Measurements from ENCODE around the gene ARRB1. TPM values are rescaled to one million over a fixed set of nuclear protein-coding genes. Genes with fewer than 3 reads are reported as not detected.

The ARRB1 gene
- total RNA-seq, 1 donor from 2014 or later, result 32.8 TPM

DNA sequence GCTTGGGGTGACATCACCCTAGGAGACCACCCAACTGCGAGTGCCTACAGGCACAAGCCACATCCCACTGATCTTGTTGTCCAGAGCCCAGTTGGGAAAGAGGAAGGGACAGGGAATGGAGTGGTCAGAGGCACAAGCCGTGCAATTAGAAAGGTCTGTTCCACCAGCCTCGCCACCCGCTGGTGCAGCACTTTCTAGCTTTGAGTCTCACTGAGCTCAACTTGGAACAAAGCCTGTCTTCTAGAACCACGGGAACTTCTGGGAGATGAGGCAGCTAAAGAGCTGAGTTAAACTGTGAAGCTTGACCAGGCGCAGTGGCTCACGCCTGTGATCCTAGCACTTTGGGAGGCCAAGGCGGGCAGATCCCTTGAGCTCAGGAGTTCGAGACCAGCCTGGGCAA is 81.6 kb downstream of the ARRB1 start:
- Mint-ChIP-seq H3K36me3 (no peaks in the 10 kb centered on the region), H3K9me3 (no peaks in the 10 kb centered on the region), H3K4me3 (no peak overlapping the region), H3K27me3 (no peaks in the 10 kb centered on the region), H3K27ac (no peak overlapping the region), H3K4me1 (ENCODE audit: unreplicated experiment) (no peaks in the 10 kb centered on the region)
- TF ChIP-seq, protein P1, sequence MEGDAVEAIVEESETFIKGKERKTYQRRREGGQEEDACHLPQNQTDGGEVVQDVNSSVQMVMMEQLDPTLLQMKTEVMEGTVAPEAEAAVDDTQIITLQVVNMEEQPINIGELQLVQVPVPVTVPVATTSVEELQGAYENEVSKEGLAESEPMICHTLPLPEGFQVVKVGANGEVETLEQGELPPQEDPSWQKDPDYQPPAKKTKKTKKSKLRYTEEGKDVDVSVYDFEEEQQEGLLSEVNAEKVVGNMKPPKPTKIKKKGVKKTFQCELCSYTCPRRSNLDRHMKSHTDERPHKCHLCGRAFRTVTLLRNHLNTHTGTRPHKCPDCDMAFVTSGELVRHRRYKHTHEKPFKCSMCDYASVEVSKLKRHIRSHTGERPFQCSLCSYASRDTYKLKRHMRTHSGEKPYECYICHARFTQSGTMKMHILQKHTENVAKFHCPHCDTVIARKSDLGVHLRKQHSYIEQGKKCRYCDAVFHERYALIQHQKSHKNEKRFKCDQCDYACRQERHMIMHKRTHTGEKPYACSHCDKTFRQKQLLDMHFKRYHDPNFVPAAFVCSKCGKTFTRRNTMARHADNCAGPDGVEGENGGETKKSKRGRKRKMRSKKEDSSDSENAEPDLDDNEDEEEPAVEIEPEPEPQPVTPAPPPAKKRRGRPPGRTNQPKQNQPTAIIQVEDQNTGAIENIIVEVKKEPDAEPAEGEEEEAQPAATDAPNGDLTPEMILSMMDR (conservative IDR thresholded peaks at IDR 0.05), result no peak
- DNase-seq (ENCODE audit: extremely low spot score, unreplicated experiment), result no peak

DNA sequence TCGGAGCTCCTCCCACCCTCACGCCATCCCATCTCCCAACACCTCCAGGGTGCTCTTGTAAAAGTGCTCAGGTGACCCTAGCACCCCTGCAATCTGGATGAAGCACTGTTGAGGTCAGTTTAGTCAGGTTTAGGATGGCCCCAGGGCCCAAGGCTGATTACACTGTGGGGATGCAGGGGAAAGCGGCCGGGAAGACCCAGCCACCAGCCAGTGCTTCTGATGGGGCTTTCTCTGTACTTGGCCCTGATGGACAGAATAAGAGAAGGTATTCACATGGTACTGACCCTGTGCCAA is 82.1 kb downstream of the ARRB1 start:
- H3K4me3 Mint-ChIP-seq, result no peak overlapping the region
- H3K9me3 Mint-ChIP-seq, result no peaks in the 10 kb centered on the region
- no peak overlapping the region for H3K27ac Mint-ChIP-seq
- TF ChIP-seq, protein P1 (conservative IDR thresholded peaks at IDR 0.05), result no peak
- no peaks in the 10 kb centered on the region for H3K4me1 Mint-ChIP-seq (ENCODE audit: unreplicated experiment)
- H3K36me3 Mint-ChIP-seq, result no peaks in the 10 kb centered on the region
- no peak for DNase-seq (ENCODE audit: extremely low spot score, unreplicated experiment)
- no peaks in the 10 kb centered on the region for H3K27me3 Mint-ChIP-seq

DNA sequence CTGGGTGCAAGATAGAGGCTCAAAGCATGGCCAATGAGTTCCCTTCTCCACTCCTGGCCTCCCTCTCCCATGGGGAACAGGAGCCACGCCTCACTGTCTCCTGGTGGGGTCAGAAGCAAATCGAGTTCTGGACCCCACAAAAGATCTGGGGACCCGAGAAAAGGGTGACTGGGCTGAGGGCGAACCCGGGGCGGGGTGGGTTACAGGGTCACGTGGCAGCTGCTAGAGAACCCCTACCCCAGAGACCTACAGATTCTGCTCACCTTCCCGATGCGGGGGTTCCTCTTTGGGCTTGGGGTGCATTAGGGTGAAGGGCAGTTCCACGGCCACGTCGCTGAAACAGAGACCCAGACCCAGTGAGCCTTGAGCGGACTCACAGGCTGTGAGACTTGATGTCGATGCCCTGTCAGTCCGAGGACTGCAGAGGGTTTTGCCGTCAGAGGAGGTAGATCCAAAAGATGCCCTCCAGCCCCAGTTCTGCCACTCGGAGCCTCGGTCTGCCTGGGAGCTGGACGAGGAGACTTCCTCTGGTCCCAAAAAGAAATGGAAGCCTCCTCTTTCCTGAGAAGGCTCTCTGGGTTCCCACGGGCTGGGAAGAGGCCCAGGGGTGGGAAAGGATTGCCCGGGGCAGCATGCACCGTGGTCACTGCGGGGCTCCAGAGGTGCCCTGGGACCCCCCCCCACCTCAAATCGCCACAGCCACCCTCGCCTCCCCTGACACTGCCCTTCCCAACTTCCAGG is 82.7 kb downstream of the ARRB1 start:
- H3K27ac Mint-ChIP-seq, result no peak overlapping the region
- no peak overlapping the region for H3K4me3 Mint-ChIP-seq
- TF ChIP-seq, protein P1 (conservative IDR thresholded peaks at IDR 0.05), result no peak
- no peak for DNase-seq (ENCODE audit: extremely low spot score, unreplicated experiment)
- no peaks in the 10 kb centered on the region for H3K4me1 Mint-ChIP-seq (ENCODE audit: unreplicated experiment)
- no peaks in the 10 kb centered on the region for H3K9me3 Mint-ChIP-seq
- no peaks in the 10 kb centered on the region for H3K36me3 Mint-ChIP-seq
- H3K27me3 Mint-ChIP-seq, result no peaks in the 10 kb centered on the region

DNA sequence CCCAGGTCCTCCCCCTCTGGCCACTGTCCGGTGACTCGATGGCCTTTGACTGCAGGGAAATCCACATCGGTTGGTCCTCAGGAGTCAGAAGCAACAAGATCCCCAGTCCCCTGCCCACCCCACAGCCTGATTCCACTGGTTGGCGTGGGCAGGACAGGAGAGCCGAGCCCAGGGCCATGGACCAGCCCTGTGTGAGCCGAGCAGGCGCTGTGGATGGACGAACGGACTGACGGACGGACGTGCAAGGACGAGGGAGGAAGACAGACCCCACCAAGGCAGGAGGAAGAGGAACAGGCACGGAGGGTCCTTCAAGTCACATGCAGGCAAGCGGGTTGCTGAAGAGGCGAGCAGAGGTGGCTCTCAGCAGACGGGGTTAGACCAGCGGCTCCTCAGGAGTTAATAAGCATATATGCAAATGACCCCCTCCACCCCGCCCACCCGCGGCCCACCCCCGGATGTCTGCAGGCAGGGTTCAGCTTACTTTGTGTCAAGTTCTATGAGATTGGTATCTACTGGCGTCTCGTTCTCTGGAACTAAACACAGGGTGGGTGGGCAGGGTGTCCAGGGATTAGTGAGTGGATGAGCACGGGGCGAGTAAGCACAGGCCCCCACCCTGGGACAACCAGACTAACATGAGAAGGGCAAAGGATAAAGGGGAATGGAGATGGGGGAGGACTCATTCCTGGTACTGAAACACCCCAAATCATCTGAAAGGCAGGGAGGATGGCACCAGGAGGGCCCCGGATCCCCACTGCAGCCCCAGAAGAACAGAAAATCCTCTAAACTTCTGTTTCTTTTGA is 84.1 kb downstream of the ARRB1 start:
- Mint-ChIP-seq H3K4me1 (ENCODE audit: unreplicated experiment) (no peaks in the 10 kb centered on the region), H3K9me3 (no peaks in the 10 kb centered on the region), H3K27me3 (no peaks in the 10 kb centered on the region), H3K27ac (no peak overlapping the region), H3K36me3 (no peaks in the 10 kb centered on the region), H3K4me3 (no peak overlapping the region)
- no peak for DNase-seq (ENCODE audit: extremely low spot score, unreplicated experiment)
- TF ChIP-seq, protein P1 (conservative IDR thresholded peaks at IDR 0.05), result no peak

DNA sequence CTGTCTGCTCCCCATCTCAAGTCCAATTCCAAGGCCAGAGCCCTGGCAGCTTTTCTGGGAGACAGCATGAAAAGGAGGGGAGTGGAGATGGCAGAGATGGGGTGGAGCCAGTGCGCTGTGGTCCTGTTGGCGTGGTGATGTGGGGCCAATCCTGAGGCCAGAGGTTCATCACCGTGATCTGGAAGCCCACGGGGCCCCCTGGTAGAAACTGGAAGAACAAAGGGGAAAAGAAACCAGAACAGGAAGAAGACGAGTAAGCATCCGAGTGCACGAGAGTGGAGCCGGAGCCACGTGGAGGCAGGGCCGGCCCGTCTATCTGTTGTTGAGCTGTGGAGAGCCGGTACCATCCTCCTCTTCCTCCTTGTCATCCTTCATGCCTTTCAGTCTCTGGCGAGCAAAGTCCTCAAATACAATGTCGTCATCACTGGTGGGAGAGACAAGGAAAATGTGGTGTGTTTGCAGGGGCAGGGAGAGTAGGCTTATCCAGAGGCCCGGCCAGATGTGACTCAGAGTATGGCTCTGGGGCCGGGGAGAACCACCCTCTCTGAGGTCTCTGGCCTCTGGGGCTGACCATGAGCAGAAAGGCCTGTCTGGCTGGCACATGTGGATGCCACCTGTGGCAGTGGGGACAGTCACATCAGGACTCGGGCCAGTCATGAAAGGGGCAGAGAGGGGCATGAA is 85.5 kb downstream of the ARRB1 start:
- no peak for DNase-seq (ENCODE audit: extremely low spot score, unreplicated experiment)
- Mint-ChIP-seq H3K4me1 (ENCODE audit: unreplicated experiment) (no peaks in the 10 kb centered on the region), H3K4me3 (no peak overlapping the region), H3K27ac (no peak overlapping the region), H3K36me3 (no peaks in the 10 kb centered on the region), H3K27me3 (no peaks in the 10 kb centered on the region), H3K9me3 (no peaks in the 10 kb centered on the region)
- TF ChIP-seq, protein P1 (conservative IDR thresholded peaks at IDR 0.05), result no peak
